K562 (cell line): ENCODE measurements around the gene CCDC3. TPM values are rescaled to one million over a fixed set of nuclear protein-coding genes. Genes with fewer than 3 reads are reported as not detected.

Experiments used
- ATAC-seq: fragments of 200-7000 bp; cut with Tn5 transposase; 3 replicates; pipeline ENCODE4 v1.9.1; 2020; ENCODE audit warnings: moderate library complexity
- BruUV-seq: library from RNA; stranded (reverse); fragments of 400-500 nt; replicated peaks from 2 replicates; lab custom pipeline; 2021; lab: Mats Ljungman, UMichigan
- CTCF ChIA-PET: fragments of 300-600 bp; formaldehyde crosslinking; extraction: SDS; loops from one replicate; lab custom pipeline; 2021; ENCODE audit warnings: low intra/inter-chr PET ratio; lab: Yijun Ruan, JAX
- POLR2A ChIA-PET: fragments of 300-600, 350-650 bp; sonication (Branson Sonifier 250); formaldehyde crosslinking; extraction: SDS; loops from one replicate; lab custom pipeline; 2021; ENCODE audit warnings: antibody characterized with exemption, inconsistent platforms; lab: Yijun Ruan, JAX
- DNase-seq, 4 experiments: peaks; one replicate each; pipeline versions ENCODE4 v3.0.0 to v3.0.0-alpha.2; 2011 to 2018; ENCODE audit warnings: low spot score in 3 of 4, mixed read lengths in 3 of 4; ENCODE audit errors: extremely low read depth in 1 of 4
- FAIRE-seq: peaks from 2 replicates; lab custom pipeline; 2011; peaks lifted over from hg19 to GRCh38; lab: Jason Lieb, UNC
- H2AFZ ChIP-seq: 2 replicates; pipeline ENCODE4 v1.6.0; 2011; ENCODE audit warnings: low read depth, low read length, control low read depth, inconsistent platforms
- H3K27ac ChIP-seq: fragments of 200-600 bp; 3 replicates; pipeline ENCODE4 v1.8.0; 2011; ENCODE audit warnings: low read depth, mild to moderate bottlenecking, control low read depth, inconsistent platforms, low read length, moderate library complexity, mixed read lengths; ENCODE audit errors: extremely low read depth
- H3K27me3 ChIP-seq, 2 experiments: fragments of 300-600 bp in 1 of 2; 2 replicates in 1 of 2; 3 replicates in 1 of 2; pipeline versions ENCODE4 v1.6.0 to v1.8.0; 2011; ENCODE audit warnings: inconsistent platforms in 2 of 2, low read length in 2 of 2, mild to moderate bottlenecking in 1 of 2, mixed read lengths in 1 of 2, moderate library complexity in 1 of 2; ENCODE audit not compliant: control insufficient read depth in 2 of 2, insufficient read depth in 2 of 2
- H3K36me3 ChIP-seq: fragments of 300-600 bp; 3 replicates; pipeline ENCODE4 v1.8.0; 2011; ENCODE audit warnings: mild to moderate bottlenecking, low read length, inconsistent platforms; ENCODE audit not compliant: control insufficient read depth, insufficient read depth
- H3K4me1 ChIP-seq, 2 experiments: fragments of 200-600 bp in 1 of 2; replicated peaks in 1 of 2; 2 replicates in 1 of 2; 3 replicates in 1 of 2; pipeline versions ENCODE4 v1.5.1 to v1.8.0; 2011; ENCODE audit warnings: inconsistent platforms in 2 of 2, low read length in 2 of 2, mild to moderate bottlenecking in 1 of 2, mixed read lengths in 1 of 2, moderate library complexity in 1 of 2; ENCODE audit not compliant: control insufficient read depth in 2 of 2, insufficient read depth in 2 of 2
- H3K4me2 ChIP-seq: 2 replicates; pipeline ENCODE4 v1.6.1; 2011; ENCODE audit warnings: low read length, control low read depth, inconsistent platforms, mixed read lengths; ENCODE audit not compliant: insufficient read depth
- H3K4me3 ChIP-seq: fragments of 200-600 bp; sonication (generic), shearing (Covaris generic); 2 replicates; pipeline ENCODE4 v1.5.1; 2016; ENCODE audit warnings: control low read depth, inconsistent platforms
- H3K79me2 ChIP-seq: fragments of 200-600 bp; 3 replicates; pipeline ENCODE4 v1.8.0; 2011; ENCODE audit warnings: low read length, inconsistent platforms; ENCODE audit not compliant: control insufficient read depth, insufficient read depth
- H3K9ac ChIP-seq, 2 experiments: 2 replicates each; pipeline versions ENCODE4 v1.6.0 to v1.6.1; 2011; ENCODE audit warnings: low read depth in 2 of 2, low read length in 2 of 2, control low read depth in 1 of 2, inconsistent platforms in 1 of 2, mild to moderate bottlenecking in 1 of 2, mixed read lengths in 1 of 2; ENCODE audit not compliant: insufficient read depth in 1 of 2
- H3K9me1 ChIP-seq: one replicate; pipeline ENCODE4 v1.6.0; 2011; ENCODE audit warnings: inconsistent platforms, mild to moderate bottlenecking, low read length, moderate library complexity; ENCODE audit not compliant: control insufficient read depth, insufficient read depth
- H3K9me3 ChIP-seq: replicated peaks from 2 replicates; pipeline ENCODE4 v1.5.1; 2011; ENCODE audit warnings: low read depth, low read length, inconsistent platforms; ENCODE audit not compliant: control insufficient read depth, insufficient read depth
- H4K20me1 ChIP-seq: replicated peaks from 2 replicates; pipeline ENCODE4 v1.6.1; 2011; ENCODE audit warnings: low read length, inconsistent platforms, mixed read lengths; ENCODE audit not compliant: control insufficient read depth, insufficient read depth
- CBX5 ChIP-seq: IDR thresholded peaks from 2 replicates; pipeline ENCODE4 v1.6.1; 2014; ENCODE audit warnings: low read depth, borderline replicate concordance
- CCNT2 ChIP-seq: IDR thresholded peaks from 2 replicates; pipeline ENCODE4 v1.6.1; 2011; ENCODE audit warnings: borderline replicate concordance, low read depth, mild to moderate bottlenecking, moderate library complexity, mixed read lengths, low read length; ENCODE audit not compliant: insufficient read length; ENCODE audit errors: extremely low read depth
- DNMT1 ChIP-seq: fragments of 450-650 bp; IDR thresholded peaks from 2 replicates; pipeline ENCODE4 v1.6.1; 2016; ENCODE audit warnings: antibody characterized with exemption, mild to moderate bottlenecking
- HDAC2 ChIP-seq: fragments of 450-650 bp; IDR thresholded peaks from 2 replicates; pipeline ENCODE4 v1.6.1; 2016; ENCODE audit warnings: mild to moderate bottlenecking
- HDGF ChIP-seq: fragments of 450-650 bp; IDR thresholded peaks from 2 replicates; pipeline ENCODE4 v1.6.1; 2016
- KAT7 ChIP-seq: sonication (generic); formaldehyde crosslinking; IDR thresholded peaks from 2 replicates; pipeline ENCODE4 v1.8.0; 2022; ENCODE audit warnings: missing genetic modification reagents, mild to moderate bottlenecking, borderline replicate concordance
- PATZ1 ChIP-seq: fragments of 250-450 bp; sonication (Bioruptor Pico); IDR thresholded peaks from 2 replicates; pipeline ENCODE4 v1.5.0; 2020; ENCODE audit warnings: mild to moderate bottlenecking, borderline replicate concordance
- POU5F1 ChIP-seq: fragments of 150-350 bp; IDR thresholded peaks from 2 replicates; pipeline ENCODE4 v1.6.1; 2014; ENCODE audit warnings: borderline replicate concordance, low read length, low read depth, mild to moderate bottlenecking; ENCODE audit not compliant: partially characterized antibody
- RUNX1 ChIP-seq: sonication (generic); IDR thresholded peaks from 2 replicates; pipeline ENCODE4 v1.6.1; 2016; ENCODE audit warnings: antibody characterized with exemption, low read depth
- TAF7 ChIP-seq: fragments of 450-650 bp; IDR thresholded peaks from 2 replicates; pipeline ENCODE4 v1.6.1; 2016; ENCODE audit warnings: missing genetic modification characterization, missing compliant biosample characterization
- ZNF277 ChIP-seq: fragments of 250-450 bp; sonication (Bioruptor Pico); IDR thresholded peaks from 2 replicates; pipeline ENCODE4 v1.8.0; 2022; ENCODE audit warnings: inconsistent platforms, mild to moderate bottlenecking, moderate library complexity, borderline replicate concordance
- ZNF282 ChIP-seq: sonication (generic); formaldehyde crosslinking; IDR thresholded peaks from 2 replicates; pipeline ENCODE4 v1.8.1; 2023; ENCODE audit warnings: missing genetic modification reagents
- ZNF589 ChIP-seq: fragments of 200-800 bp; sonication (Bioruptor generic); IDR thresholded peaks from 2 replicates; pipeline ENCODE4 v1.6.1; 2016; ENCODE audit warnings: low read depth, missing genetic modification characterization, missing compliant biosample characterization
- ZNF609 ChIP-seq: sonication (generic); formaldehyde crosslinking; IDR thresholded peaks from 2 replicates; pipeline ENCODE4 v1.8.1; 2023; ENCODE audit warnings: missing genetic modification reagents, mild to moderate bottlenecking, borderline replicate concordance
- WGBS: fragments of 100-300 bp; shearing (Covaris generic); methylation state at CpG from one replicate; pipeline ENCODE4 v1.1.6; 2016; ENCODE audit warnings: low coverage, mixed read lengths; ENCODE audit not compliant: insufficient coverage; ENCODE audit errors: missing lambda C conversion rate; 5-methylcytosine and 5-hydroxymethylcytosine counted together
- in situ Hi-C: fragments of 300-500 bp; cut with MboI; formaldehyde crosslinking; loops from 4 replicates; pipeline ENCODE4 v1.15.0; 2018; ENCODE audit warnings: inconsistent platforms, mixed read lengths
- intact Hi-C: fragments of 100-400 bp; cut with micrococcal nuclease; formaldehyde crosslinking; loops from 2 replicates; pipeline ENCODE4 v1.14.2; 2022
- polyA plus RNA-seq, 8 experiments: library from polyadenylated mRNA; depleted of rRNA in 4 of 8; stranded (reverse) in 5 of 8; unstranded in 3 of 8; fragments of >200 nt; fragmentation: Nextera tagmentation in 2 of 8; fragmentation: Illumina TruSeq in 1 of 8; extraction: Ambion mirVana in 2 of 8; extraction: Trizol in 1 of 8; gene quantifications; 2 replicates each; pipeline versions ENCODE4 v1.2.1 to v1.2.3, GENCODE V29; 2011 to 2014; ENCODE audit warnings: inconsistent platforms in 1 of 8, missing spikeins in 1 of 8
- total RNA-seq, 7 experiments: library from RNA; depleted of rRNA in 6 of 7; stranded (reverse); fragments of >200 nt in 6 of 7; fragmentation: Illumina TruSeq in 2 of 7; extraction: Trizol in 2 of 7; gene quantifications; 2 replicates each; pipeline versions ENCODE4 v1.2.1 to v1.2.3, GENCODE V29; 2011 to 2021; ENCODE audit warnings: low replicate concordance in 1 of 7

The CCDC3 gene
- total and polyA plus RNA-seq, 9 of the 15 experiments (the other 6 are each of a cell fraction or from before 2014, with no cell fraction given) = not detected

GRCh38 chr10:12961416-12962205, 39.9 kb downstream of the CCDC3 start:
- H3K27me3 ChIP-seq = peaks cover 5 to 9% of the 10 kb centered on the region in 2 experiments
- BruUV-seq = no TSS peak
- TF ChIP-seq CBX5 (no peak), POU5F1 (no peak), TAF7 (tag) (no peak), HDAC2 (no peak), PATZ1 (CRISPR knock-in tag) (no peak), RUNX1 (no peak), ZNF609 (CRISPR knock-in tag) (no peak), ZNF277 (CRISPR knock-in tag) (no peak), CCNT2 (no peak), ZNF282 (no peak), KAT7 (CRISPR knock-in tag) (no peak), HDGF (no peak), DNMT1 (no peak), ZNF589 (CRISPR knock-in tag) (no peak)
- no peak overlapping the region for H2AFZ ChIP-seq
- no peak overlapping the region for H3K4me2 ChIP-seq
- POLR2A ChIA-PET = no interaction called here
- no peak overlapping the region for H3K4me3 ChIP-seq
- 1% methylated on average over 7 of the region's 7 CpGs for WGBS
- no peaks in the 10 kb centered on the region for H3K9me1 ChIP-seq
- no peaks in the 10 kb centered on the region for H3K9me3 ChIP-seq
- H3K79me2 ChIP-seq = no peaks in the 10 kb centered on the region
- no peak overlapping the region for H3K27ac ChIP-seq
- no peak for DNase-seq
- ATAC-seq = no peak
- CTCF ChIA-PET = no interaction called here
- no peak overlapping the region for H3K9ac ChIP-seq
- H3K36me3 ChIP-seq = no peaks in the 10 kb centered on the region
- intact Hi-C loops (no loop called here), in situ Hi-C loops (no loop called here)
- H4K20me1 ChIP-seq = no peaks in the 10 kb centered on the region; the same call in 1 of the 2 replicates
- FAIRE-seq = no peak
- no peaks in the 10 kb centered on the region for H3K4me1 ChIP-seq
